DMS 273 treated with DMSO at 0.1 percent for 48 hours (cell line): ENCODE data around the gene PRDM15.

Source experiments
- DNase-seq: peaks from one replicate; lab custom pipeline; 2025; lab: John Stamatoyannopoulos, UW

Gene PRDM15

GRCh38 chr21:41839387-41840000, 39.6 kb downstream of the PRDM15 start:
- DNase-seq: no peak

- no peak for DNase-seq
Measured at GRCh38 chr21:41837756-41838297, 41.3 kb downstream of the PRDM15 start.

GRCh38 chr21:41836166-41837015, 42.8 kb downstream of the PRDM15 start:
- DNase-seq: no peak

GRCh38 chr21:41835711-41836154, 43.4 kb downstream of the PRDM15 start:
- DNase-seq: no peak

- DNase-seq: no peak
Measured at GRCh38 chr21:41834926-41835663, 44.0 kb downstream of the PRDM15 start.

- DNase-seq: no peak
Measured at GRCh38 chr21:41834252-41834925, 44.8 kb downstream of the PRDM15 start.

- DNase-seq: no peak
Measured at GRCh38 chr21:41833497-41834115, 45.5 kb downstream of the PRDM15 start.

GRCh38 chr21:41832596-41833496, 46.3 kb downstream of the PRDM15 start:
- no peak for DNase-seq

GRCh38 chr21:41831866-41832595, 47.1 kb downstream of the PRDM15 start:
- no peak for DNase-seq

GRCh38 chr21:41831453-41831831, 47.7 kb downstream of the PRDM15 start:
- no peak for DNase-seq

- no peak for DNase-seq
Measured at GRCh38 chr21:41830764-41831452, 48.2 kb downstream of the PRDM15 start.

- no peak for DNase-seq
Measured at GRCh38 chr21:41830145-41830707, 48.9 kb downstream of the PRDM15 start.

- DNase-seq: no peak
Measured at GRCh38 chr21:41828884-41829360, 50.2 kb downstream of the PRDM15 start.

- no peak for DNase-seq
Measured at GRCh38 chr21:41827951-41828883, 50.9 kb downstream of the PRDM15 start.

- no peak for DNase-seq
Measured at GRCh38 chr21:41825881-41826280, 53.3 kb downstream of the PRDM15 start.

- no peak for DNase-seq
Measured at GRCh38 chr21:41825216-41825615, 53.9 kb downstream of the PRDM15 start.

GRCh38 chr21:41824466-41825207, 54.5 kb downstream of the PRDM15 start:
- no peak for DNase-seq
